GM10266 (cell line): ENCODE results near the gene KCNJ8.

Source experiments
- DNase-seq: peaks from one replicate; pipeline ENCODE4 v3.0.0; 2012; ENCODE audit errors: extremely low spot score
- TF ChIP-seq, protein P1 (sequence below): IDR thresholded peaks from 2 replicates; pipeline ENCODE4 v1.5.1; 2012; ENCODE audit warnings: mild to moderate bottlenecking, low read depth; ENCODE audit not compliant: control insufficient read depth, insufficient read depth; ENCODE audit errors: missing control alignments

Gene KCNJ8

DNA sequence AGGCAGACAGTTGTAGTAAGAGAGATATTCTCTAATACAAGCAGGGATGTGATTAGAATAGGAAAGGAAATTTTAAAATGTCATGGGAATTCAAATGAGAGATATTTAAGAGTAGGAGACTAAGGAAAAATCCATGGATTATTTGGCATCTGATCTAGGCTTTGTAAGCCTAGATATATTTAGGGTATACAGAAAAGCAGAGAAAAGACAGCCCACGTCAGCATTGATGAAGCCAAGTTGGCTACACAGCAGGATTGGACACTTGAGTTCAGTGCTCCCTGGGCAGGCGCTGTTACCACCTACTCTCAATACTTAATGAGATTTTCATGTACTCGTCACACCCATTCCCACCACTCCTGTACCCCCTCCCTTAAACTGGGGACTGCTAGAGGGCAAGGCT lies 1.7 kb upstream of the KCNJ8 start:
- no peak for DNase-seq
- TF ChIP-seq, protein P1, sequence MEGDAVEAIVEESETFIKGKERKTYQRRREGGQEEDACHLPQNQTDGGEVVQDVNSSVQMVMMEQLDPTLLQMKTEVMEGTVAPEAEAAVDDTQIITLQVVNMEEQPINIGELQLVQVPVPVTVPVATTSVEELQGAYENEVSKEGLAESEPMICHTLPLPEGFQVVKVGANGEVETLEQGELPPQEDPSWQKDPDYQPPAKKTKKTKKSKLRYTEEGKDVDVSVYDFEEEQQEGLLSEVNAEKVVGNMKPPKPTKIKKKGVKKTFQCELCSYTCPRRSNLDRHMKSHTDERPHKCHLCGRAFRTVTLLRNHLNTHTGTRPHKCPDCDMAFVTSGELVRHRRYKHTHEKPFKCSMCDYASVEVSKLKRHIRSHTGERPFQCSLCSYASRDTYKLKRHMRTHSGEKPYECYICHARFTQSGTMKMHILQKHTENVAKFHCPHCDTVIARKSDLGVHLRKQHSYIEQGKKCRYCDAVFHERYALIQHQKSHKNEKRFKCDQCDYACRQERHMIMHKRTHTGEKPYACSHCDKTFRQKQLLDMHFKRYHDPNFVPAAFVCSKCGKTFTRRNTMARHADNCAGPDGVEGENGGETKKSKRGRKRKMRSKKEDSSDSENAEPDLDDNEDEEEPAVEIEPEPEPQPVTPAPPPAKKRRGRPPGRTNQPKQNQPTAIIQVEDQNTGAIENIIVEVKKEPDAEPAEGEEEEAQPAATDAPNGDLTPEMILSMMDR = no peak

DNA sequence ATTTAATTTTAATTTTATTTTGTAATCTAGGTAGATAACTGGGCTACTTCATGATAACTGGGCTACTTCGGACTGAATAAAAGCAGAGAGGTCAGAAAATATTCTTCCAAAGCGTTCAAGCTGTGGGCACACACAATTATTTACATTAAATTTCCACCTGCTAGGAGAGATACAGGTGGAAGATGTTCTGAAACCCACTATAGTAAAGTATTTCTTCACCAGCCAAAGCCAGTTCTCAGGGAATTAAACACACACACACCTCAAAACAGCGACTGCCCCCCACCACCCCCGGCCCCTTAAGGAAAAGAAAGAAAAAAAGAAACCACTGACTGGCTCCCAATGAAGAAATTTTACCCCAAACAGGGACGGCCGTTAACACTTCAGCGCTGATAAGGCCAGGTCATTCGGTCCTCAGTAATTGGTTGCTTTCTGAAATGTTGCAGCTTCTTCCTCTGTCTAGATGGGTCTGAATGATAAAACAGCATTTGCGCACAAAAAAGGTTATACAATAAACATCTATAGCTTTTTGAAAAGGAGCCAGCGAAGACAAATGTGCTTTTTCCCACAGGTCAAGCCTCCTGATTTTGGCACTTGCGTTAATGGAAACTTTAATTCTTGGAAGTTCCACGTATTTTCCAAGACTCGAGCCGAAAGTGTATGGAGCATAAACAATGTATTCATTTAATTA lies 771 bp upstream of the KCNJ8 start:
- TF ChIP-seq, protein P1 = no peak
- no peak for DNase-seq

DNA sequence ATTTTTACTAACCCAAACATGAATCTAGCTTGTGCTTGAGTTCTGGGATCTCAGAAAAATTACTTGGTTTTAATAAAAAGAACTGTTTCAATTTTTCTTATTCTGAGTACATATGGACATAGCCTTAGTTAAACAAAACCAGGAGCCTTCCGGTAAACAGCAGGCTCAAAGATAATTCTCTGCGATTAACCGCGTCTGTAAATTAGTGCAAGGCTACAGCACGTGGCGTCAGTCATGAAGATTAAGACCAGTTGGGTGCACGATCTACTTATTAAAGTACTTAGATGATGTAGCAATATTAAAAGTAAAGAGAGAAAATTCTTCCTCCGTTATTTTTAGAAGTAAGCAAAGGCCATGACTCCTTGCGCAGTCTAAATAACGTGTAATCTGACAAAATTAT lies 700 bp downstream of the KCNJ8 start:
- DNase-seq = no peak
- TF ChIP-seq, protein P1 = no peak

DNA sequence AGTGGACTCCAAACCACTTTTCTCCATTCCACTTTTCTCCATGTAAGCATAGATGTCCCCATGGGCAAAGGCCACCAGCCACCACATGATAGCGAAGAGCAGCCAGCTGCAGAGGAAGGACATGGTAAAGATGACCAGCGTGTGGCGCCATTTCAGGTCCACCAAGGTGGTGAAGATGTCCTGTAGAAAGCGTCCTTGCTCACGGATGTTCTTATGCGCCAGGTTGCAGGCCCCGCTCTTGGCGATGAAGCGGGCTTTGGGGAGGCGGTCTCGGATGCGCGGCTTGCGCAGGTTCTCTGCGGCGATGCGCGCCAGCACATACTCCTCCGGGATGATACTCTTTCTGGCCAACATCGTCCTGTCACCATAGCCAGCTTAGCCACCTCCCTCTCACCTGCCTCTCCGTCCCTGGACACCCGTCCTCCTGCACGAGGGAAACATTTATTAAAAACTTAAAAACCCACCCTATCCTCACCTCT lies 1.2 kb downstream of the KCNJ8 start:
- TF ChIP-seq, protein P1 = no peak
- peak; percentile 12 for DNase-seq

DNA sequence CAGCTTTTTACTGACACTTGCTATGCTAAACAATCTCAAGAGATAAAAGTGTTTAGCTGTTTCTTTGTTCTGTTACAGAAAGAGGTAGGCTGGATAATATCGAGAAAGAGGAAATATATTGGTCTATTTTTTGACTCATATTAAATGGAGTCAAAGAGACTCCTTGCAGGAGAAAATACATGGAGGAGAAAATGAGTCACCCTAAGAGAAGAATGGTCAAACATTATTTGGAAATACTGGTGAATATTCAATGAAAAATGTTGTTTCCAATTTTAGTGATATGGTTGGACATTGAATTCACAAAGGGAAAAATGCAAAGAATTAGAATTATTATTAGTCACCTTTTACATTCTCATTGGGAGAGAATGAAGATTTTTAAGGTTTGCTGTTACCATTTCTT lies 3.2 kb downstream of the KCNJ8 start:
- no peak for DNase-seq
- TF ChIP-seq, protein P1 = no peak

DNA sequence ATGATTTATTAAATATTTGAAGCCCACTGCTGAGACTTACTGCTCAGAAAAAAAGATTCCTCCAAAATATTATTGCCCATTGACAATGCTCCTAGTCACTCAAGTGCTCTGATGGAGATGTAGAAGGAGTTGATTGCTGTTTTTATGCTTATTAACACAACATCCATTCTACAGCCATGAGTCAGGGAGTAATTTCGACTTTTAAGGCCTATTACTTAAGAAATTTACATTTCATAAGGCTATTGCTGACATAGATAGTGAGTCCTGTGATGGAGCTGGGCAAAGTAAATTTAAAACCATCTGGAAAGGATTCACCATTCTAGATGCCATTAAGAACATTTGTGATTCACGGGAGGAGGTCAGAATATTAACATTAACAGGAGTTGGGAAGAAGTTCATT lies 5.2 kb downstream of the KCNJ8 start:
- TF ChIP-seq, protein P1 = no peak
- DNase-seq = no peak

DNA sequence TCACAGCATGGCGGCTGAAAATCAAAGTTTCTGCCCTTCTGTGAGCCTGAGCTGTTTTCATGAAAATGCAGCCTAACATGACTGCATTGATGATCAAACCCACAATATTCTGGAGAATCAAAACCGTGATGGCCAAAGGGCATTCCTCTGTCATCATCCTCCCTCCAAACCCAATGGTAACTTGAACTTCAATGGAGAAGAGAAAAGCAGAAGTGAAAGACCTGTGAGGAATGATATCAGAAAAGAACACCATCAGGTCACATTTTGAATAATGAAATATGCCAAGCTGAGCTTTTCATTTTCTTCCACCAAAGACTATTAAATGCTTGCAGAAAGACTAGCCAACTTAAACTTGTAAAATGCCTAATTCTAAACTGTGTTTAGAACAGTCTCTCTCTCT lies 8.1 kb downstream of the KCNJ8 start:
- DNase-seq = no peak
- TF ChIP-seq, protein P1 = no peak
